ENCODE results near the gene TMEM266. TPM values are rescaled to one million over a fixed set of nuclear protein-coding genes. Genes with fewer than 3 reads are reported as not detected.

The TMEM266 gene
- total RNA-seq, 1 donor from 2014 or later: 0.58 TPM

DNA sequence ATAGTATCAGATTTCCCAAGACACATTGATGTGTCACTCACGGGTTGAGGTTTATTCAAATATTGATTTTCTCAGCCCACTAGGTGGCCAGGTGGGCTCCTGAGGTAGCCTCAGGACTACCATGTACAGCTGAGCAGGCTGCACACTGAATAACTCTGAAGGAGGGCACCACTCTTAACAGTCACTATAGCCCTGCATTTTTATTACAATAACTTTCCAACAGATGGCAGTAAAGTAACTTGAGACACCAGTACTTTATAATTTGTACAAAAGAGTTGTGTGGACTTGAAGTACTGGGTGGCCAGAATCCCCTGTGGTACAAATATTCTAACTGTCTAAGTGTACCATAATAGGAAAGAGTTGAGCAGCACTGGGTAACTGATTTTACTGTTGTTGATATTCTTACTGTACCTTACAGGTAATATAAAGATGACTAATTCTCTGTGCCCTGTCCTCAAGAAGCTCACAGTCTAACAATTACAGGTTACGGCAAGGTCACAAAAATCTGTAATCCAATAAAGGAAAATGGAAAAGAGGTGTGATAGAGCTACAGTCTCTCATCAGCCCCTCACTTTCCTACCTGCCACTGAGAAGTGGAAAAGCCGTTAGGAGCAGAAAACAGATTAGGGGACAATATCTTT is 175.5 kb downstream of the TMEM266 start:
- TF ChIP-seq, protein P1, sequence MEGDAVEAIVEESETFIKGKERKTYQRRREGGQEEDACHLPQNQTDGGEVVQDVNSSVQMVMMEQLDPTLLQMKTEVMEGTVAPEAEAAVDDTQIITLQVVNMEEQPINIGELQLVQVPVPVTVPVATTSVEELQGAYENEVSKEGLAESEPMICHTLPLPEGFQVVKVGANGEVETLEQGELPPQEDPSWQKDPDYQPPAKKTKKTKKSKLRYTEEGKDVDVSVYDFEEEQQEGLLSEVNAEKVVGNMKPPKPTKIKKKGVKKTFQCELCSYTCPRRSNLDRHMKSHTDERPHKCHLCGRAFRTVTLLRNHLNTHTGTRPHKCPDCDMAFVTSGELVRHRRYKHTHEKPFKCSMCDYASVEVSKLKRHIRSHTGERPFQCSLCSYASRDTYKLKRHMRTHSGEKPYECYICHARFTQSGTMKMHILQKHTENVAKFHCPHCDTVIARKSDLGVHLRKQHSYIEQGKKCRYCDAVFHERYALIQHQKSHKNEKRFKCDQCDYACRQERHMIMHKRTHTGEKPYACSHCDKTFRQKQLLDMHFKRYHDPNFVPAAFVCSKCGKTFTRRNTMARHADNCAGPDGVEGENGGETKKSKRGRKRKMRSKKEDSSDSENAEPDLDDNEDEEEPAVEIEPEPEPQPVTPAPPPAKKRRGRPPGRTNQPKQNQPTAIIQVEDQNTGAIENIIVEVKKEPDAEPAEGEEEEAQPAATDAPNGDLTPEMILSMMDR (conservative IDR thresholded peaks at IDR 0.05): peak; percentile 65
- no peaks in the 10 kb centered on the region for H3K9me3 Mint-ChIP-seq
- H3K36me3 Mint-ChIP-seq (ENCODE audit: low read depth): peaks cover 5% of the 10 kb centered on the region
- H3K4me1 Mint-ChIP-seq: peaks cover 10% of the 10 kb centered on the region
- no peaks in the 10 kb centered on the region for H3K27me3 Mint-ChIP-seq (ENCODE audit: low read depth)
- H3K27ac Mint-ChIP-seq (ENCODE audit: unreplicated experiment): no peak overlapping the region
- no peak overlapping the region for H3K4me3 Mint-ChIP-seq
- no peak for DNase-seq (ENCODE audit: low read depth, low spot score)

DNA sequence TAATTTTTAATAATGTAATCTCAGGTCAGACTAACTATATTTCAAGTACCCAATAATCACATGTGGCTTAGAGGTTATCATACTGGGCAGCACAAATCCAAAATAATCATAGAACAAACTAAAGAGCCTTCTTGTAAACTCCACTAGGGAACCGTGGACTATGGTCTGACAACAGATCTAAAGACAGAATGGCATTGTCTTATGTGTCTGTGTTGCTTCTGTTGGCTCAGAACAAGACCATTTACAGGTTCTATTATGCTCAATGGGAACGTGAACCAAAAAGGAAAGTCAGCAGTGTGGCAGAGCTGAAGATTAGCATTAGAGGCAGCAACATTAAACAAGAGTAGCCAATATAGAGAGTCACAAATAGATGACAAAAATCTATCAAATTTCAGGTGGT is 176.6 kb downstream of the TMEM266 start:
- Mint-ChIP-seq H3K4me1 (peaks cover 10% of the 10 kb centered on the region), H3K9me3 (no peaks in the 10 kb centered on the region), H3K4me3 (no peak overlapping the region), H3K36me3 (ENCODE audit: low read depth) (peaks cover 2% of the 10 kb centered on the region), H3K27ac (ENCODE audit: unreplicated experiment) (no peak overlapping the region), H3K27me3 (ENCODE audit: low read depth) (no peaks in the 10 kb centered on the region)
- DNase-seq (ENCODE audit: low read depth, low spot score): no peak
- TF ChIP-seq, protein P1 (conservative IDR thresholded peaks at IDR 0.05): no peak

DNA sequence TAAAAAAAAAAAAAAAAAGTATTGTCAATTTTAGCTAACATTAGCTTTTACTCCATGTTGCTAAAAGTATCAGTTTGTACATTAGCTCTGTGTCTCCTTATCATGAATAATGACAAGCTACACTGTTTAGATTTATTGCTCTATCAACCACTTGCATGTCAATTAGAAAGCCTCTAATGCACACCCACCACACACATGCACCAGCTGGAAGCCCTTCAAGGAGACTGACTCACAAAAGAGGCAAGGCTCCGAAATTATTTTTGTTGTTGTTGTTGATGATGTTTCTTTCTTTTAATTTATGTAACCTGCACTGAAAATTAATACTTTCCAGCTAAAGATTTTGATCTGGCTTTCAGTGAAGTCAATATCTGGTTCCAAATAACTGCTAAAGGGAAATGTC is 180.0 kb downstream of the TMEM266 start:
- peaks cover 8% of the 10 kb centered on the region for H3K36me3 Mint-ChIP-seq (ENCODE audit: low read depth)
- H3K9me3 Mint-ChIP-seq: peaks cover 2% of the 10 kb centered on the region
- H3K4me3 Mint-ChIP-seq: no peak overlapping the region
- TF ChIP-seq, protein P1 (conservative IDR thresholded peaks at IDR 0.05): no peak
- peaks cover 10% of the 10 kb centered on the region for H3K4me1 Mint-ChIP-seq
- H3K27ac Mint-ChIP-seq (ENCODE audit: unreplicated experiment): no peak overlapping the region
- no peaks in the 10 kb centered on the region for H3K27me3 Mint-ChIP-seq (ENCODE audit: low read depth)
- no peak for DNase-seq (ENCODE audit: low read depth, low spot score)

DNA sequence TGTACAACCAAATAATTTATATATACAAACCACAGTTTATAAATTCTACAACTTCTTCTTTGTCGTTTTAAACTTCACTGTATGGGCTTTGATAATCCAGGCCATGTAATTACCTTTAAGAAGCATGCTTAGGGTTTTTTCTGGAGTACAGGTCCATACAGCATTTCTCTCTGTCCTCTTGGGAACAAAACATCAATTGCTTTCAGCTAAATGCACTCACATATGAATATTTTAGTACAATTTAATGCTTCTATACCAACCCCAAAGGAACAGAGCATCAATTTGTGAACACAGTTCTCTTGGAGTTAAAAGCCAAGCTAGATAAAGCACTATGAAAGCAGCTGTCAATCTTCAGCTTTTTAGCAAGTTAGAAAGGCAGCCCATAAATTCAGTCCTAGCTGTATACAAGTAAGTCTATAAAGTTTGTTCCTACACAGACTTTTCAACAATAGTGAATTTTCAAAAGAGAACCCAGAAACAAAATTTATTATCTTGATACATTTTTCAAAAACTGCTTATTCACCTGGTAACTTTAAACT is 185.4 kb downstream of the TMEM266 start:
- peaks cover 10% of the 10 kb centered on the region for H3K4me1 Mint-ChIP-seq
- DNase-seq (ENCODE audit: low read depth, low spot score): no peak
- H3K27me3 Mint-ChIP-seq (ENCODE audit: low read depth): no peaks in the 10 kb centered on the region
- H3K36me3 Mint-ChIP-seq (ENCODE audit: low read depth): peaks cover 12% of the 10 kb centered on the region
- TF ChIP-seq, protein P1 (conservative IDR thresholded peaks at IDR 0.05): no peak
- H3K4me3 Mint-ChIP-seq: no peak overlapping the region
- no peak overlapping the region for H3K27ac Mint-ChIP-seq (ENCODE audit: unreplicated experiment)
- peaks cover 2% of the 10 kb centered on the region for H3K9me3 Mint-ChIP-seq

DNA sequence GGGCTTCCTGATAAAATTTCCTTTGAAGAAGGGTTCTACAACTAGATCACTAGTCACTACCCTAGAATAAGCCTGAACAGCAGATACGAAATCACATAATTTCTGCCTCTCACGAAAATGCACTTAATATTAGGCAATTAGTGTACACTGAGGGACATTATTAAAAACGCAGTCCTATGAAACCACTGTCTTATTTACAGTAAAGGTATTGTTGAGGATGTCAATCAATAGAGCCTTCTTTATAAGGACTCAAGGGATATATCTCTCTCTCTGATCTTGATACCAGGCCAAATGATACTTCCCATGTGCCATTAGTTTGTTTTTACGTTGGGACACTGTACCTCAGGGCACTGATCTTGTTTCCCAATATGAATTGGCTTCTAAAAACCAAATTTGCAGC is 191.9 kb downstream of the TMEM266 start:
- no peak for DNase-seq (ENCODE audit: low read depth, low spot score)
- peaks cover 10% of the 10 kb centered on the region for H3K36me3 Mint-ChIP-seq (ENCODE audit: low read depth)
- H3K27me3 Mint-ChIP-seq (ENCODE audit: low read depth): no peaks in the 10 kb centered on the region
- H3K4me1 Mint-ChIP-seq: no peaks in the 10 kb centered on the region
- no peaks in the 10 kb centered on the region for H3K9me3 Mint-ChIP-seq
- H3K4me3 Mint-ChIP-seq: no peak overlapping the region
- H3K27ac Mint-ChIP-seq (ENCODE audit: unreplicated experiment): no peak overlapping the region
- TF ChIP-seq, protein P1 (conservative IDR thresholded peaks at IDR 0.05): no peak

Data from neural crest cell (in vitro differentiated cells).